ELR (cell line): Measurements from ENCODE around the gene MTPN.
A peak's percentile ranks its signal among the peaks of the same experiment; 100 is the strongest.

ENCODE experiments used
- DNase-seq: peaks from one replicate; pipeline ENCODE4 v3.0.0-alpha.2; 2015; ENCODE audit warnings: low read depth

Gene MTPN

GRCh38 chr7:135977007-135977741, at the start of gene MTPN:
MTPN (minus strand) TSS chr7:135977359; CDS start chr7:135977100, 259 bp downstream.
- DNase-seq, result peak; percentile 97

GRCh38 chr7:136026209-136026608, 49.0 kb upstream of the MTPN start:
- DNase-seq, result no peak

GRCh38 chr7:136023134-136023869, 46.1 kb upstream of the MTPN start:
- no peak for DNase-seq

GRCh38 chr7:136020556-136020955, 43.4 kb upstream of the MTPN start:
- no peak for DNase-seq

- DNase-seq, result peak; percentile 10
Observed at GRCh38 chr7:136018104-136018503, 40.9 kb upstream of the MTPN start.

GRCh38 chr7:136016649-136017395, 39.7 kb upstream of the MTPN start:
- peak; percentile 3 for DNase-seq

- no peak for DNase-seq
Observed at GRCh38 chr7:136015638-136016037, 38.5 kb upstream of the MTPN start.

GRCh38 chr7:136014659-136015058, 37.5 kb upstream of the MTPN start:
- DNase-seq, result no peak

GRCh38 chr7:136012238-136012637, 35.1 kb upstream of the MTPN start:
- DNase-seq, result no peak

- DNase-seq, result peak; percentile 70
Observed at GRCh38 chr7:136009488-136010079, 32.4 kb upstream of the MTPN start.

GRCh38 chr7:136006208-136006607, 29.0 kb upstream of the MTPN start:
- DNase-seq, result no peak

GRCh38 chr7:136004083-136004482, 26.9 kb upstream of the MTPN start:
- no peak for DNase-seq

- no peak for DNase-seq
Observed at GRCh38 chr7:136002802-136003201, 25.6 kb upstream of the MTPN start.

GRCh38 chr7:136000288-136000913, 23.2 kb upstream of the MTPN start:
- DNase-seq, result no peak

- no peak for DNase-seq
Observed at GRCh38 chr7:135998081-135998480, 20.9 kb upstream of the MTPN start.

- no peak for DNase-seq
Observed at GRCh38 chr7:135995748-135996147, 18.6 kb upstream of the MTPN start.

GRCh38 chr7:135994466-135995205, 17.5 kb upstream of the MTPN start:
- DNase-seq, result peak; percentile 59

- no peak for DNase-seq
Observed at GRCh38 chr7:135993950-135994349, 16.8 kb upstream of the MTPN start.

GRCh38 chr7:135991906-135992305, 14.7 kb upstream of the MTPN start:
- DNase-seq, result no peak

GRCh38 chr7:135991322-135991721, 14.2 kb upstream of the MTPN start:
- no peak for DNase-seq

- no peak for DNase-seq
Observed at GRCh38 chr7:135990258-135990657, 13.1 kb upstream of the MTPN start.
